Transverse colon (tissue), 4 donors: ENCODE measurements around the gene PTPDC1. TPM values are rescaled to one million over a fixed set of nuclear protein-coding genes. Genes with fewer than 3 reads are reported as not detected.

Experiments
- DNase-seq: peaks from one replicate; pipeline ENCODE4 v3.0.0-alpha.2; 2019
- H3K27ac ChIP-seq, 4 donors: fragments of 200-600 bp; sonication (generic); 2 replicates each; pipeline ENCODE4 v1.5.1; 2016 to 2018; ENCODE audit warnings: inconsistent platforms in 4 of 4
- H3K27me3 ChIP-seq: fragments of 200-600 bp; sonication (generic); 2 replicates; pipeline ENCODE4 v1.5.1; 2017; ENCODE audit warnings: inconsistent platforms
- H3K36me3 ChIP-seq, 4 donors: fragments of 200-600 bp; sonication (generic); 2 replicates each; pipeline ENCODE4 v1.5.1; 2017 to 2019; ENCODE audit warnings: inconsistent platforms in 4 of 4
- H3K4me1 ChIP-seq, 4 donors: fragments of 200-600 bp; sonication (generic); 2 replicates each; pipeline ENCODE4 v1.5.1; 2017 to 2020; ENCODE audit warnings: inconsistent platforms in 4 of 4
- H3K4me3 ChIP-seq, 4 donors: fragments of 200-600 bp; sonication (generic); 1 replicate in 1 of 4; 2 replicates in 3 of 4; pipeline versions ENCODE4 v1.5.1 to v1.6.1; 2017 to 2019; ENCODE audit warnings: inconsistent platforms in 4 of 4
- H3K9me3 ChIP-seq, 2 donors: fragments of 200-600 bp; sonication (generic); 2 replicates each; pipeline ENCODE4 v1.5.1; 2017 to 2019; ENCODE audit warnings: inconsistent platforms in 2 of 2
- CTCF ChIP-seq, 5 experiments: fragments of 200-600 bp in 3 of 5; fragments of 450-650 bp in 2 of 5; sonication (generic) in 3 of 5; IDR thresholded peaks; 1 replicate in 2 of 5; 2 replicates in 3 of 5; pipeline ENCODE4 v1.5.1; 2016 to 2017; ENCODE audit warnings: antibody characterized with exemption in 5 of 5, inconsistent platforms in 3 of 5, mild to moderate bottlenecking in 2 of 5, moderate library complexity in 1 of 5
- EP300 ChIP-seq: sonication (generic); formaldehyde crosslinking; IDR thresholded peaks from one replicate; pipeline ENCODE4 v1.6.1; 2017; ENCODE audit warnings: antibody characterized with exemption, low read depth
- POLR2A ChIP-seq: fragments of 450-650 bp; IDR thresholded peaks from one replicate; pipeline ENCODE4 v1.6.1; 2016; ENCODE audit warnings: antibody characterized with exemption, mild to moderate bottlenecking, moderate library complexity
- POLR2AphosphoS5 ChIP-seq, 3 donors: sonication (generic); formaldehyde crosslinking; IDR thresholded peaks; one replicate each; pipeline ENCODE4 v1.6.1; 2016; ENCODE audit warnings: antibody characterized with exemption in 3 of 3
- WGBS, 2 donors: methylation state at CpG; one replicate each; pipeline ENCODE4 v1.1.5; 2018; ENCODE audit warnings: low coverage in 1 of 2; 5-methylcytosine and 5-hydroxymethylcytosine counted together
- in situ Hi-C, 4 donors: fragments of 200-750 bp; cut with MboI; loops; one replicate each; pipeline versions ENCODE4 v1.15.0 to v1.15.1; 2017; ENCODE audit warnings: low sequenced_read_pairs in 3 of 4, low pct_ligation_motif_present in 1 of 4, low pct_unique_long_range_greater_than_20kb in 1 of 4
- intact Hi-C: fragments of 100-400 bp; cut with DNase I; formaldehyde crosslinking; loops from one replicate; pipeline ENCODE4 v1.15.1; 2023; ENCODE audit warnings: low total_unique reads
- total RNA-seq, 4 donors: library from RNA; depleted of rRNA; stranded (reverse); fragments of >200 nt; gene quantifications; one replicate each; pipeline ENCODE4 v1.1.0, GENCODE V29; 2016

Gene PTPDC1
- total RNA-seq, 4 donors from 2014 or later: 11.2 to 25.1 (median 16.0) TPM

- Histone ChIP-seq H3K9me3 (no peaks in the 10 kb centered on the region), H3K36me3 (no peaks in the 10 kb centered on the region), H3K27ac (no peak overlapping the region), H3K4me1 (no peaks in the 10 kb centered on the region), H3K4me3 (no peak overlapping the region), H3K27me3 (no peaks in the 10 kb centered on the region)
- WGBS, 2 donors: 50 to 85% methylated on average over 2 to 5 of the region's 5 CpGs
- intact Hi-C loops (no loop called here), in situ Hi-C loops (no loop called here)
- DNase-seq: no peak
- TF ChIP-seq CTCF (IDR thresholded peaks at IDR 0.05) (no peak), EP300 (no peak), POLR2AphosphoS5 (IDR thresholded peaks at IDR 0.05) (no peak), POLR2A (no peak)
Observed at GRCh38 chr9:94148419-94148818, 64.2 kb downstream of the PTPDC1 start.

- no peak overlapping the region for H3K4me3 ChIP-seq
- DNase-seq: no peak
- in situ Hi-C loops: no loop called here
Observed at GRCh38 chr9:94149696-94150095, 65.4 kb downstream of the PTPDC1 start.

GRCh38 chr9:94150279-94150828, 66.1 kb downstream of the PTPDC1 start:
- Histone ChIP-seq H3K9me3 (no peaks in the 10 kb centered on the region), H3K4me3 (no peak overlapping the region), H3K36me3 (no peaks in the 10 kb centered on the region), H3K4me1 (no peaks in the 10 kb centered on the region), H3K27ac (no peak overlapping the region), H3K27me3 (no peaks in the 10 kb centered on the region)
- intact Hi-C loops (no loop called here), in situ Hi-C loops (no loop called here)
- TF ChIP-seq POLR2AphosphoS5 (IDR thresholded peaks at IDR 0.05) (no peak), POLR2A (no peak), CTCF (IDR thresholded peaks at IDR 0.05) (no peak), EP300 (no peak)
- no peak for DNase-seq
- 50 to 76% methylated on average over 1 to 3 of the region's 3 CpGs for WGBS, 2 donors

More at GRCh38 chr9:94149696-94150095, 65.4 kb downstream of the PTPDC1 start:
- no peaks in the 10 kb centered on the region for H3K36me3 ChIP-seq
- WGBS, 2 donors: 85% methylated on average over 6 of the region's 6 CpGs; no CpG with 5 or more reads in 1 of the 2 donors
- intact Hi-C loops: no loop called here
- H3K27me3 ChIP-seq: no peaks in the 10 kb centered on the region
- H3K9me3 ChIP-seq: no peaks in the 10 kb centered on the region
- H3K4me1 ChIP-seq: no peaks in the 10 kb centered on the region
- no peak overlapping the region for H3K27ac ChIP-seq
- TF ChIP-seq POLR2AphosphoS5 (IDR thresholded peaks at IDR 0.05) (no peak), POLR2A (no peak), CTCF (IDR thresholded peaks at IDR 0.05) (no peak), EP300 (no peak)

- Histone ChIP-seq H3K27me3 (no peaks in the 10 kb centered on the region), H3K27ac (peak overlapping the region in 1 of 4 donors; percentile 6), H3K4me3 (no peak overlapping the region), H3K36me3 (no peaks in the 10 kb centered on the region), H3K9me3 (no peaks in the 10 kb centered on the region), H3K4me1 (peaks cover 0 to under 1% (median 0%) of the 10 kb centered on the region in 4 donors)
- in situ Hi-C loops (no loop called here), intact Hi-C loops (no loop called here)
- DNase-seq: no peak
- TF ChIP-seq POLR2AphosphoS5 (IDR thresholded peaks at IDR 0.05) (no peak), EP300 (no peak), POLR2A (no peak)
- 59 to 85% methylated on average over 5 to 11 of the region's 11 CpGs for WGBS, 2 donors
Observed at GRCh38 chr9:94150890-94151650, 66.8 kb downstream of the PTPDC1 start.
